H9 (cell line): ENCODE measurements around the gene POFUT1. TPM values are rescaled to one million over a fixed set of nuclear protein-coding genes. Genes with fewer than 3 reads are reported as not detected.

Source experiments
- DNase-seq: peaks from one replicate; pipeline ENCODE4 v3.0.0-alpha.2; 2017
- H2AFZ ChIP-seq: one replicate; pipeline ENCODE4 v1.6.1; 2013; ENCODE audit warnings: mild to moderate bottlenecking, low read length, control low read depth, moderate library complexity
- H2AK5ac ChIP-seq: 2 replicates; pipeline ENCODE4 v1.6.1; 2013; ENCODE audit warnings: low read length, control low read depth, mixed read lengths; ENCODE audit not compliant: insufficient read length
- H2BK120ac ChIP-seq: one replicate; pipeline ENCODE4 v1.6.1; 2013; ENCODE audit warnings: low read depth, mild to moderate bottlenecking, low read length, control low read depth, inconsistent platforms; ENCODE audit not compliant: poor library complexity, severe bottlenecking
- H2BK12ac ChIP-seq: 2 replicates; pipeline ENCODE4 v1.6.1; 2013; ENCODE audit warnings: low read length, control low read depth, mixed read lengths, low read depth; ENCODE audit not compliant: insufficient read length
- H2BK15ac ChIP-seq: 2 replicates; pipeline ENCODE4 v1.6.1; 2013; ENCODE audit warnings: low read depth, low read length, control low read depth
- H2BK20ac ChIP-seq: one replicate; pipeline ENCODE4 v1.6.1; 2013; ENCODE audit warnings: low read depth, mild to moderate bottlenecking, low read length, control low read depth, inconsistent platforms; ENCODE audit not compliant: poor library complexity, severe bottlenecking
- H2BK5ac ChIP-seq: 2 replicates; pipeline ENCODE4 v1.6.1; 2013; ENCODE audit warnings: low read length, control low read depth, mixed read lengths; ENCODE audit not compliant: insufficient read length
- H3K14ac ChIP-seq: 2 replicates; pipeline ENCODE4 v1.6.1; 2013; ENCODE audit warnings: low read length, control low read depth; ENCODE audit not compliant: insufficient read depth
- H3K18ac ChIP-seq: 2 replicates; pipeline ENCODE4 v1.6.1; 2013; ENCODE audit warnings: low read depth, mild to moderate bottlenecking, mixed read lengths, low read length, control low read depth; ENCODE audit not compliant: insufficient read length
- H3K23ac ChIP-seq: 2 replicates; pipeline ENCODE4 v1.6.1; 2013; ENCODE audit warnings: low read length, control low read depth, mixed read lengths, low read depth; ENCODE audit not compliant: insufficient read length
- H3K23me2 ChIP-seq: 2 replicates; pipeline ENCODE4 v1.6.1; 2013; ENCODE audit warnings: low read depth, mild to moderate bottlenecking, mixed read lengths, low read length, control low read depth; ENCODE audit not compliant: insufficient read length, poor library complexity, severe bottlenecking
- H3K27ac ChIP-seq: 2 replicates; pipeline ENCODE4 v1.5.1; 2013; ENCODE audit warnings: low read length, control low read depth, mixed read lengths, low read depth; ENCODE audit not compliant: insufficient read length
- H3K27me3 ChIP-seq: 2 replicates; pipeline ENCODE4 v1.6.1; 2013; ENCODE audit warnings: low read length, control low read depth, inconsistent platforms; ENCODE audit not compliant: insufficient read depth
- H3K4ac ChIP-seq: 2 replicates; pipeline ENCODE4 v1.6.1; 2013; ENCODE audit warnings: low read depth, mild to moderate bottlenecking, control low read depth, inconsistent platforms, low read length, moderate library complexity
- H3K4me1 ChIP-seq: 2 replicates; pipeline ENCODE4 v1.6.1; 2013; ENCODE audit warnings: low read length, control low read depth, inconsistent platforms; ENCODE audit not compliant: insufficient read depth
- H3K4me2 ChIP-seq: 2 replicates; pipeline ENCODE4 v1.6.1; 2013; ENCODE audit warnings: low read length, control low read depth, mixed read lengths; ENCODE audit not compliant: insufficient read length, insufficient read depth
- H3K56ac ChIP-seq: 2 replicates; pipeline ENCODE4 v1.6.1; 2013; ENCODE audit warnings: low read depth, mild to moderate bottlenecking, mixed read lengths, low read length, control low read depth; ENCODE audit not compliant: insufficient read length
- H3K79me1 ChIP-seq: 2 replicates; pipeline ENCODE4 v1.6.1; 2013; ENCODE audit warnings: low read depth, mild to moderate bottlenecking, moderate library complexity, low read length, control low read depth, inconsistent platforms; ENCODE audit not compliant: insufficient read depth, poor library complexity, severe bottlenecking
- H3K79me2 ChIP-seq: 2 replicates; pipeline ENCODE4 v1.6.1; 2013; ENCODE audit warnings: low read length, control low read depth, inconsistent platforms; ENCODE audit not compliant: insufficient read depth
- H3K9ac ChIP-seq: 2 replicates; pipeline ENCODE4 v1.6.1; 2013; ENCODE audit warnings: low read length, control low read depth, mixed read lengths; ENCODE audit not compliant: insufficient read length; ENCODE audit errors: extremely low read depth
- H3K9me3 ChIP-seq: one replicate; pipeline ENCODE4 v1.6.1; 2013; ENCODE audit warnings: low read depth, low read length, inconsistent platforms; ENCODE audit not compliant: control insufficient read depth
- H3T11ph ChIP-seq: one replicate; pipeline ENCODE4 v1.6.1; 2013; ENCODE audit warnings: mild to moderate bottlenecking, low read length, control low read depth, inconsistent platforms
- H4K20me1 ChIP-seq: one replicate; pipeline ENCODE4 v1.6.1; 2013; ENCODE audit not compliant: control insufficient read depth, insufficient read length, insufficient read depth
- H4K5ac ChIP-seq: 2 replicates; pipeline ENCODE4 v1.6.1; 2013; ENCODE audit warnings: low read depth, mild to moderate bottlenecking, mixed read lengths, low read length, control low read depth; ENCODE audit not compliant: insufficient read length
- H4K8ac ChIP-seq: replicated peaks from 2 replicates; pipeline ENCODE4 v1.6.1; 2013; ENCODE audit warnings: low read length, control low read depth, mixed read lengths, low read depth; ENCODE audit not compliant: insufficient read length
- H4K91ac ChIP-seq: 2 replicates; pipeline ENCODE4 v1.6.1; 2013; ENCODE audit warnings: low read depth, mild to moderate bottlenecking, moderate library complexity, mixed read lengths, low read length, control low read depth; ENCODE audit not compliant: insufficient read length
- H3K27ac Mint-ChIP-seq, 3 experiments: 2 replicates in 2 of 3; 3 replicates in 1 of 3; pipeline ENCODE4 v1.8.0; 2020 to 2021; ENCODE audit warnings: mixed read lengths in 3 of 3, mild to moderate bottlenecking in 1 of 3, moderate library complexity in 1 of 3
- H3K27me3 Mint-ChIP-seq: 2 replicates; pipeline ENCODE4 v1.8.0; 2021; ENCODE audit warnings: low read depth, mild to moderate bottlenecking, moderate library complexity, mixed read lengths
- H3K36me3 Mint-ChIP-seq, 3 experiments: 2 replicates in 2 of 3; 3 replicates in 1 of 3; pipeline ENCODE4 v1.8.0; 2020 to 2021; ENCODE audit warnings: low read depth in 3 of 3, mixed read lengths in 3 of 3; ENCODE audit not compliant: insufficient read depth in 1 of 3
- H3K4me1 Mint-ChIP-seq, 2 experiments: 2 replicates each; pipeline ENCODE4 v1.8.0; 2020; ENCODE audit warnings: mixed read lengths in 2 of 2
- H3K4me3 Mint-ChIP-seq, 2 experiments: 2 replicates in 1 of 2; 3 replicates in 1 of 2; pipeline ENCODE4 v1.8.0; 2020 to 2021; ENCODE audit warnings: mild to moderate bottlenecking in 2 of 2, mixed read lengths in 2 of 2, moderate library complexity in 1 of 2
- H3K9me3 Mint-ChIP-seq, 2 experiments: 2 replicates in 1 of 2; 3 replicates in 1 of 2; pipeline ENCODE4 v1.8.0; 2020; ENCODE audit warnings: mild to moderate bottlenecking in 2 of 2, mixed read lengths in 2 of 2, moderate library complexity in 1 of 2
- WGBS: extraction: QIAGEN DNeasy Blood & Tissue Kit; methylation state at CpG from one replicate; pipeline ENCODE4 v1.1.7; 2013; ENCODE audit warnings: missing lambda C conversion rate, low lambda C conversion rate, mixed read lengths; ENCODE audit not compliant: insufficient read length; ENCODE audit errors: extremely low coverage; 5-methylcytosine and 5-hydroxymethylcytosine counted together
- total RNA-seq: library from RNA; stranded (reverse); gene quantifications from 2 replicates; pipeline ENCODE4 v1.2.1, GENCODE V29; 2021
- TF ChIP-seq, protein P1 (sequence below): fragments of 200-600 bp; sonication (generic); conservative IDR thresholded peaks from 3 replicates; pipeline ENCODE4 v1.8.0; 2021; ENCODE audit warnings: antibody characterized with exemption, mild to moderate bottlenecking

POFUT1 gene
- total RNA-seq, 1 experiment from 2014 or later = 41.2 TPM

DNA sequence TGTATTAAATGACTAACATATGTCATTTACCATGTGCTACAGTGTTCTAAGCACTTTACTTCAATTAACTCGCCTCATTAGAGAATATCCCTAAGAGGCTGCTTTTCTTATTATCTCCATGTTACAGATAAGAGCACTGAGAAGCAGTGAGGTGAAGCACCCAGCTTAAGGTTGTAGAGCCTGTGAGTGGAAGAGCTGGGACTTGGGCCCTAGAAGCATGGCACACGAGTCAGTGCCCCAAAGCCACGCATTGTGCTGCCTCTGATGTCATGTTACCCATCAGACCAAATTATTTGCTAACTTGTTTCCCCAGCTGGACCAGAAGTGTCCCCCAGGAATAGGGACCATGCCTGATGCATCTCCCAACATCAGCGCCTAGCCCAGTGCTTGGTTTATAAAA lies 34.1 kb downstream of the POFUT1 start:
- Histone ChIP-seq H3K23me2 (no peaks in the 10 kb centered on the region), H2BK20ac (no peak overlapping the region), H4K5ac (no peak overlapping the region), H2BK12ac (no peak overlapping the region), H3K4me2 (no peak overlapping the region), H3K14ac (no peak overlapping the region), H4K91ac (no peak overlapping the region), H3T11ph (no peak overlapping the region), H4K20me1 (no peaks in the 10 kb centered on the region), H2BK5ac (no peak overlapping the region), H3K27me3 (no peaks in the 10 kb centered on the region), H3K79me1 (no peaks in the 10 kb centered on the region), H3K23ac (no peak overlapping the region), H4K8ac (no peak overlapping the region), H3K4me1 (no peaks in the 10 kb centered on the region), H3K9ac (no peak overlapping the region), H2BK120ac (no peak overlapping the region), H3K56ac (no peak overlapping the region), H2AK5ac (no peak overlapping the region), H3K18ac (no peak overlapping the region), H2AFZ (no peak overlapping the region), H3K9me3 (no peaks in the 10 kb centered on the region), H3K4ac (no peak overlapping the region), H3K27ac (no peak overlapping the region), H3K79me2 (no peaks in the 10 kb centered on the region), H2BK15ac (no peak overlapping the region)
- Mint-ChIP-seq H3K4me1 (peaks cover 20 to 22% of the 10 kb centered on the region in 2 experiments), H3K27ac (no peak overlapping the region), H3K27me3 (peaks cover 4% of the 10 kb centered on the region; the same call in 1 of the 2 replicates), H3K9me3 (no peaks in the 10 kb centered on the region), H3K36me3 (peaks cover 0 to 3% (median 0%) of the 10 kb centered on the region in 3 experiments; a peak in 1 of 7 replicates), H3K4me3 (no peak overlapping the region)
- no peak for DNase-seq
- TF ChIP-seq, protein P1, sequence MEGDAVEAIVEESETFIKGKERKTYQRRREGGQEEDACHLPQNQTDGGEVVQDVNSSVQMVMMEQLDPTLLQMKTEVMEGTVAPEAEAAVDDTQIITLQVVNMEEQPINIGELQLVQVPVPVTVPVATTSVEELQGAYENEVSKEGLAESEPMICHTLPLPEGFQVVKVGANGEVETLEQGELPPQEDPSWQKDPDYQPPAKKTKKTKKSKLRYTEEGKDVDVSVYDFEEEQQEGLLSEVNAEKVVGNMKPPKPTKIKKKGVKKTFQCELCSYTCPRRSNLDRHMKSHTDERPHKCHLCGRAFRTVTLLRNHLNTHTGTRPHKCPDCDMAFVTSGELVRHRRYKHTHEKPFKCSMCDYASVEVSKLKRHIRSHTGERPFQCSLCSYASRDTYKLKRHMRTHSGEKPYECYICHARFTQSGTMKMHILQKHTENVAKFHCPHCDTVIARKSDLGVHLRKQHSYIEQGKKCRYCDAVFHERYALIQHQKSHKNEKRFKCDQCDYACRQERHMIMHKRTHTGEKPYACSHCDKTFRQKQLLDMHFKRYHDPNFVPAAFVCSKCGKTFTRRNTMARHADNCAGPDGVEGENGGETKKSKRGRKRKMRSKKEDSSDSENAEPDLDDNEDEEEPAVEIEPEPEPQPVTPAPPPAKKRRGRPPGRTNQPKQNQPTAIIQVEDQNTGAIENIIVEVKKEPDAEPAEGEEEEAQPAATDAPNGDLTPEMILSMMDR = no peak
- WGBS = no CpG with 5 or more reads among the region's 4 CpGs
